Pulmonary artery endothelial cell (primary cell): ENCODE measurements around the gene MRPL11. TPM values are rescaled to one million over a fixed set of nuclear protein-coding genes. Genes with fewer than 3 reads are reported as not detected.

Source experiments
- DNase-seq: peaks from one replicate; pipeline ENCODE4 v3.0.0-alpha.2; 2011; ENCODE audit warnings: low read depth, low spot score
- total RNA-seq: library from RNA; depleted of rRNA; stranded (reverse); fragments of >200 nt; gene quantifications from 2 replicates; pipeline ENCODE4 v1.2.3, GENCODE V29; 2014

Gene MRPL11
- total RNA-seq, 1 donor from 2014 or later = 48.5 TPM

GRCh38 chr11:66393954-66394353 is 44.7 kb downstream of the MRPL11 start:
- DNase-seq = no peak

GRCh38 chr11:66391322-66391721 is 47.3 kb downstream of the MRPL11 start:
- DNase-seq = no peak

GRCh38 chr11:66388780-66389386 is 49.8 kb downstream of the MRPL11 start:
- no peak for DNase-seq

- no peak for DNase-seq
These were observed 52.2 kb downstream of the MRPL11 start for GRCh38 chr11:66386171-66387069.

Other genes starting within 250 kb of the MRPL11 start
- gene KLC2, start 181.1 kb downstream of the MRPL11 start, total RNA-seq = 12.0 and 12.1 TPM in 2 replicates
- 79.5 and 83.3 TPM in 2 replicates for gene RAB1B, start 170.2 kb downstream of the MRPL11 start, total RNA-seq
- 0.04 and 0.07 TPM in 2 replicates for gene CNIH2, start 160.7 kb downstream of the MRPL11 start, total RNA-seq
- 146 and 204 TPM in 2 replicates for gene YIF1A, start 149.7 kb downstream of the MRPL11 start, total RNA-seq
- gene TMEM151A, start 147.0 kb downstream of the MRPL11 start, total RNA-seq = not detected in 2 replicates
- gene CD248, start 121.8 kb downstream of the MRPL11 start, total RNA-seq = 0.04 TPM in 1 of 2 replicates, not detected in the other
- gene RIN1, start 102.4 kb downstream of the MRPL11 start, total RNA-seq = 4.7 and 6.4 TPM in 2 replicates
- 80.5 and 86.2 TPM in 2 replicates for gene BRMS1, start 93.7 kb downstream of the MRPL11 start, total RNA-seq
- gene B4GAT1, start 91.2 kb downstream of the MRPL11 start, total RNA-seq = 34.2 and 36.7 TPM in 2 replicates
- 0.33 and 0.85 TPM in 2 replicates for gene SLC29A2, start 67.1 kb downstream of the MRPL11 start, total RNA-seq
- not detected in 2 replicates for gene NPAS4, start 17.8 kb downstream of the MRPL11 start, total RNA-seq
- gene PELI3, start 28.1 kb upstream of the MRPL11 start, total RNA-seq = 4.0 and 5.2 TPM in 2 replicates
- 65.5 and 89.1 TPM in 2 replicates for gene DPP3, start 41.6 kb upstream of the MRPL11 start, total RNA-seq
- gene BBS1, start 71.8 kb upstream of the MRPL11 start, total RNA-seq = 17.4 and 27.7 TPM in 2 replicates
- 17.4 and 20.2 TPM in 2 replicates for gene ZDHHC24, start 107.2 kb upstream of the MRPL11 start, total RNA-seq
- 0.07 TPM in 2 replicates for gene ACTN3, start 108.1 kb upstream of the MRPL11 start, total RNA-seq
- gene CTSF, start 129.8 kb upstream of the MRPL11 start, total RNA-seq = 20.4 TPM in 2 replicates
- 0.20 and 0.21 TPM in 2 replicates for gene CCDC87, start 154.2 kb upstream of the MRPL11 start, total RNA-seq
- 34.6 and 41.1 TPM in 2 replicates for gene CCS, start 154.3 kb upstream of the MRPL11 start, total RNA-seq
- 23.2 and 43.6 TPM in 2 replicates for gene RBM14, start 177.8 kb upstream of the MRPL11 start, total RNA-seq
- 124 and 181 TPM in 2 replicates for gene RBM4, start 199.9 kb upstream of the MRPL11 start, total RNA-seq
- 16.9 and 25.9 TPM in 2 replicates for gene RBM4B, start 239.0 kb upstream of the MRPL11 start, total RNA-seq